SK-N-SH (cell line): ENCODE results near the gene NR5A1. TPM values are rescaled to one million over a fixed set of nuclear protein-coding genes. Genes with fewer than 3 reads are reported as not detected.

Source experiments
- CTCF ChIA-PET: fragments of 300-600, 350-600 bp; formaldehyde crosslinking; extraction: SDS; loops from one replicate; lab custom pipeline; 2021; lab: Yijun Ruan, JAX
- POLR2A ChIA-PET: fragments of 350-600 bp; sonication (Branson Sonifier 250); formaldehyde crosslinking; extraction: SDS; loops from one replicate; lab custom pipeline; 2020; ENCODE audit warnings: antibody characterized with exemption, inconsistent platforms; lab: Yijun Ruan, JAX
- DNase-seq: peaks from one replicate; pipeline ENCODE4 v3.0.0; 2012
- H2AFZ ChIP-seq: fragments of 200-600 bp; sonication (generic); 2 replicates; pipeline ENCODE4 v1.8.1; 2016; ENCODE audit warnings: antibody characterized with exemption, mild to moderate bottlenecking, low read depth
- H3F3A ChIP-seq: fragments of 200-600 bp; sonication (generic); replicated peaks from 2 replicates; pipeline ENCODE3; 2016; ENCODE audit warnings: antibody characterized with exemption, mild to moderate bottlenecking; ENCODE audit not compliant: insufficient read depth
- H3K27ac ChIP-seq, 2 experiments: fragments of 200-500 bp in 1 of 2; fragments of 200-600 bp in 1 of 2; sonication (Bioruptor generic) in 1 of 2; sonication (generic), shearing (Covaris generic) in 1 of 2; 2 replicates each; pipeline versions ENCODE4 v1.5.1 to v1.6.1; 2014 to 2016; ENCODE audit warnings: low read depth in 2 of 2, inconsistent platforms in 1 of 2, low read length in 1 of 2, mild to moderate bottlenecking in 1 of 2, mixed read lengths in 1 of 2
- H3K27me3 ChIP-seq: fragments of 200-600 bp; sonication (generic), shearing (Covaris generic); 2 replicates; pipeline ENCODE4 v1.6.1; 2016; ENCODE audit warnings: mixed run types; ENCODE audit not compliant: insufficient read depth
- H3K36me3 ChIP-seq, 2 experiments: fragments of 200-500 bp in 1 of 2; fragments of 200-600 bp in 1 of 2; sonication (Bioruptor generic) in 1 of 2; sonication (generic) in 1 of 2; replicated peaks in 1 of 2; 2 replicates each; pipeline versions ENCODE3 to v1.5.1; 2014 to 2016; ENCODE audit warnings: low read length in 1 of 2, mild to moderate bottlenecking in 1 of 2; ENCODE audit not compliant: insufficient read depth in 2 of 2, control insufficient read depth in 1 of 2
- H3K4me1 ChIP-seq, 2 experiments: fragments of 200-500 bp in 1 of 2; fragments of 200-600 bp in 1 of 2; sonication (Bioruptor generic) in 1 of 2; sonication (generic), shearing (Covaris generic) in 1 of 2; 2 replicates each; pipeline versions ENCODE4 v1.5.1 to v1.6.1; 2014 to 2016; ENCODE audit warnings: low read depth in 1 of 2, low read length in 1 of 2, mixed run types in 1 of 2; ENCODE audit not compliant: insufficient read depth in 2 of 2, control insufficient read depth in 1 of 2
- H3K4me2 ChIP-seq: fragments of 200-600 bp; sonication (generic), shearing (Covaris generic); 2 replicates; pipeline ENCODE4 v1.6.1; 2017; ENCODE audit warnings: mixed run types
- H3K4me3 ChIP-seq, 2 experiments: fragments of 200-500 bp in 1 of 2; fragments of 200-600 bp in 1 of 2; sonication (Bioruptor generic) in 1 of 2; sonication (generic), shearing (Covaris generic) in 1 of 2; 2 replicates each; pipeline versions ENCODE4 v1.5.1 to v1.8.1; 2014 to 2016; ENCODE audit warnings: low read depth in 2 of 2, inconsistent platforms in 1 of 2, low read length in 1 of 2, mild to moderate bottlenecking in 1 of 2, mixed read lengths in 1 of 2, moderate library complexity in 1 of 2
- H3K79me2 ChIP-seq: fragments of 200-600 bp; sonication (generic); 2 replicates; pipeline ENCODE4 v1.8.1; 2017; ENCODE audit warnings: mild to moderate bottlenecking; ENCODE audit not compliant: insufficient read depth
- H3K9ac ChIP-seq: fragments of 200-600 bp; sonication (generic); 2 replicates; pipeline ENCODE4 v1.6.1; 2017; ENCODE audit warnings: mixed run types
- H3K9me2 ChIP-seq: fragments of 200-600 bp; sonication (generic); 2 replicates; pipeline ENCODE4 v1.6.1; 2017; ENCODE audit warnings: mixed run types
- H3K9me3 ChIP-seq: fragments of 200-600 bp; sonication (generic); 2 replicates; pipeline ENCODE4 v1.6.1; 2017; ENCODE audit warnings: mixed run types, mild to moderate bottlenecking, moderate library complexity
- H4K20me1 ChIP-seq: fragments of 200-600 bp; sonication (generic); 2 replicates; pipeline ENCODE4 v1.6.1; 2017; ENCODE audit warnings: mild to moderate bottlenecking, mixed run types; ENCODE audit not compliant: insufficient read depth
- MEF2A ChIP-seq: IDR thresholded peaks from 2 replicates; pipeline ENCODE4 v1.4.0; 2012; ENCODE audit warnings: low read depth, borderline replicate concordance
- NRF1 ChIP-seq: IDR thresholded peaks from 2 replicates; pipeline ENCODE4 v1.6.1; 2012; ENCODE audit warnings: low read depth, mild to moderate bottlenecking, low read length
- RFX5 ChIP-seq: IDR thresholded peaks from 2 replicates; pipeline ENCODE4 v1.6.1; 2012; ENCODE audit warnings: mild to moderate bottlenecking, improper control_type of control experiment, low read length
- SMC3 ChIP-seq: IDR thresholded peaks from 2 replicates; pipeline ENCODE4 v1.6.1; 2012; ENCODE audit warnings: low read depth, low read length, improper control_type of control experiment
- TCF12 ChIP-seq: IDR thresholded peaks from 2 replicates; pipeline ENCODE4 v1.4.0; 2012
- YY1 ChIP-seq: IDR thresholded peaks from 2 replicates; pipeline ENCODE4 v1.4.0; 2012; ENCODE audit warnings: low read depth, mild to moderate bottlenecking
- polyA plus RNA-seq, 3 experiments: library from polyadenylated mRNA; depleted of rRNA; stranded (reverse); fragments of >200 nt; gene quantifications; 2 replicates each; pipeline ENCODE4 v1.2.3, GENCODE V29; 2012
- TF ChIP-seq, protein P1 (sequence below): IDR thresholded peaks from 2 replicates; pipeline ENCODE4 v1.6.1; 2012; ENCODE audit warnings: mild to moderate bottlenecking, low read depth, low read length, moderate library complexity
- TF ChIP-seq, protein P2 (sequence below): fragments of 200-600 bp; sonication (generic); IDR thresholded peaks from 2 replicates; pipeline ENCODE4 v1.6.1; 2017; ENCODE audit warnings: antibody characterized with exemption, mild to moderate bottlenecking, moderate library complexity
- TF ChIP-seq, protein P3 (sequence below): fragments of 150-350 bp; IDR thresholded peaks from 2 replicates; pipeline ENCODE4 v1.6.1; 2017; ENCODE audit warnings: antibody characterized with exemption, low read length, low read depth, borderline replicate concordance

NR5A1 gene
- polyA plus RNA-seq, 1 of the 3 experiments (the other 2 are of a cell fraction), result not detected

DNA sequence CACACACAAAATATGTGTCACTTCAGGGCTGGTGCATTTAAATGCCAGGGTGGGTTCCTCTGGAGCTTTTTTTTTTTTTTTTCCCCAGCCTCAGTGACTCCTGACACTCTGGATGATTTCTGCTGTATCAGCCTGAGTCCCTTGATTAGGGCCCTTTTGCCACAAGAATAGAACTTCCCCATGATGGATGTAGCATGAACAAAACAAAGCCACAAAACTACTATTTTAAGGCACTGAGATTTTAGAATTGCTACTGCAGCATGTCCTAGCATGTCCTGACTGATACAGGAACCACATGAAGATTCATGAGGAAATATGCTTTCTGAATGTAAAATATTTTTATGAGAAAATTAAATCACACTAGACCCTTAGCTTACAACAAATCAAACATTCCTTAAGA lies 70.9 kb downstream of the NR5A1 start:
- TF ChIP-seq, protein P1, sequence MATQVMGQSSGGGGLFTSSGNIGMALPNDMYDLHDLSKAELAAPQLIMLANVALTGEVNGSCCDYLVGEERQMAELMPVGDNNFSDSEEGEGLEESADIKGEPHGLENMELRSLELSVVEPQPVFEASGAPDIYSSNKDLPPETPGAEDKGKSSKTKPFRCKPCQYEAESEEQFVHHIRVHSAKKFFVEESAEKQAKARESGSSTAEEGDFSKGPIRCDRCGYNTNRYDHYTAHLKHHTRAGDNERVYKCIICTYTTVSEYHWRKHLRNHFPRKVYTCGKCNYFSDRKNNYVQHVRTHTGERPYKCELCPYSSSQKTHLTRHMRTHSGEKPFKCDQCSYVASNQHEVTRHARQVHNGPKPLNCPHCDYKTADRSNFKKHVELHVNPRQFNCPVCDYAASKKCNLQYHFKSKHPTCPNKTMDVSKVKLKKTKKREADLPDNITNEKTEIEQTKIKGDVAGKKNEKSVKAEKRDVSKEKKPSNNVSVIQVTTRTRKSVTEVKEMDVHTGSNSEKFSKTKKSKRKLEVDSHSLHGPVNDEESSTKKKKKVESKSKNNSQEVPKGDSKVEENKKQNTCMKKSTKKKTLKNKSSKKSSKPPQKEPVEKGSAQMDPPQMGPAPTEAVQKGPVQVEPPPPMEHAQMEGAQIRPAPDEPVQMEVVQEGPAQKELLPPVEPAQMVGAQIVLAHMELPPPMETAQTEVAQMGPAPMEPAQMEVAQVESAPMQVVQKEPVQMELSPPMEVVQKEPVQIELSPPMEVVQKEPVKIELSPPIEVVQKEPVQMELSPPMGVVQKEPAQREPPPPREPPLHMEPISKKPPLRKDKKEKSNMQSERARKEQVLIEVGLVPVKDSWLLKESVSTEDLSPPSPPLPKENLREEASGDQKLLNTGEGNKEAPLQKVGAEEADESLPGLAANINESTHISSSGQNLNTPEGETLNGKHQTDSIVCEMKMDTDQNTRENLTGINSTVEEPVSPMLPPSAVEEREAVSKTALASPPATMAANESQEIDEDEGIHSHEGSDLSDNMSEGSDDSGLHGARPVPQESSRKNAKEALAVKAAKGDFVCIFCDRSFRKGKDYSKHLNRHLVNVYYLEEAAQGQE, result no peak
- TF ChIP-seq, protein P2, sequence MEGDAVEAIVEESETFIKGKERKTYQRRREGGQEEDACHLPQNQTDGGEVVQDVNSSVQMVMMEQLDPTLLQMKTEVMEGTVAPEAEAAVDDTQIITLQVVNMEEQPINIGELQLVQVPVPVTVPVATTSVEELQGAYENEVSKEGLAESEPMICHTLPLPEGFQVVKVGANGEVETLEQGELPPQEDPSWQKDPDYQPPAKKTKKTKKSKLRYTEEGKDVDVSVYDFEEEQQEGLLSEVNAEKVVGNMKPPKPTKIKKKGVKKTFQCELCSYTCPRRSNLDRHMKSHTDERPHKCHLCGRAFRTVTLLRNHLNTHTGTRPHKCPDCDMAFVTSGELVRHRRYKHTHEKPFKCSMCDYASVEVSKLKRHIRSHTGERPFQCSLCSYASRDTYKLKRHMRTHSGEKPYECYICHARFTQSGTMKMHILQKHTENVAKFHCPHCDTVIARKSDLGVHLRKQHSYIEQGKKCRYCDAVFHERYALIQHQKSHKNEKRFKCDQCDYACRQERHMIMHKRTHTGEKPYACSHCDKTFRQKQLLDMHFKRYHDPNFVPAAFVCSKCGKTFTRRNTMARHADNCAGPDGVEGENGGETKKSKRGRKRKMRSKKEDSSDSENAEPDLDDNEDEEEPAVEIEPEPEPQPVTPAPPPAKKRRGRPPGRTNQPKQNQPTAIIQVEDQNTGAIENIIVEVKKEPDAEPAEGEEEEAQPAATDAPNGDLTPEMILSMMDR, result no peak
- no peak for TF ChIP-seq SMC3
- no peak for TF ChIP-seq TCF12
- TF ChIP-seq NRF1, result no peak
- TF ChIP-seq, protein P3, sequence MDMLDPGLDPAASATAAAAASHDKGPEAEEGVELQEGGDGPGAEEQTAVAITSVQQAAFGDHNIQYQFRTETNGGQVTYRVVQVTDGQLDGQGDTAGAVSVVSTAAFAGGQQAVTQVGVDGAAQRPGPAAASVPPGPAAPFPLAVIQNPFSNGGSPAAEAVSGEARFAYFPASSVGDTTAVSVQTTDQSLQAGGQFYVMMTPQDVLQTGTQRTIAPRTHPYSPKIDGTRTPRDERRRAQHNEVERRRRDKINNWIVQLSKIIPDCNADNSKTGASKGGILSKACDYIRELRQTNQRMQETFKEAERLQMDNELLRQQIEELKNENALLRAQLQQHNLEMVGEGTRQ, result no peak
- TF ChIP-seq YY1, result no peak
- TF ChIP-seq RFX5, result no peak
- TF ChIP-seq MEF2A, result no peak
- CTCF ChIA-PET, result interaction anchor here (1.5 to 2.1 kb wide), 2 partner anchors 101 to 115 kb away, joined by 4 read pairs; no protein-coding TSS in a partner anchor
- POLR2A ChIA-PET, result no interaction called here

More for the DNA sequence above, 70.9 kb downstream of the NR5A1 start:
- Histone ChIP-seq H3K27ac (no peak overlapping the region), H3K4me3 (no peak overlapping the region), H3K9ac (no peak overlapping the region), H3K9me2 (no peaks in the 10 kb centered on the region), H3K4me1 (no peaks in the 10 kb centered on the region), H3F3A (no peaks in the 10 kb centered on the region), H3K4me2 (no peak overlapping the region), H4K20me1 (no peaks in the 10 kb centered on the region), H3K36me3 (no peaks in the 10 kb centered on the region), H3K79me2 (no peaks in the 10 kb centered on the region), H3K9me3 (no peaks in the 10 kb centered on the region), H3K27me3 (no peaks in the 10 kb centered on the region), H2AFZ (no peak overlapping the region)
- DNase-seq, result no peak

Other genes with a start within 250 kb of the NR5A1 start
- 89.8 and 96.1 TPM in 2 replicates for gene NEK6, start 249.4 kb downstream of the NR5A1 start, polyA plus RNA-seq (2012; rRNA removed)
- gene PSMB7, start 92.0 kb downstream of the NR5A1 start, polyA plus RNA-seq (2012; rRNA removed), result 357 and 484 TPM in 2 replicates
- 0.05 and 0.10 TPM in 2 replicates for gene ADGRD2, start 56.9 kb downstream of the NR5A1 start, polyA plus RNA-seq (2012; rRNA removed)